DOHH2 (cell line): ENCODE measurements around the gene KCNIP2.

Experiments
- EZH2phosphoT487 ChIP-seq: fragments of 200-600 bp; sonication (generic); IDR thresholded peaks from 2 replicates; pipeline ENCODE4 v1.6.1; 2017; ENCODE audit warnings: borderline replicate concordance, mild to moderate bottlenecking, antibody characterized with exemption, low read length, moderate library complexity, mixed read lengths
- TF ChIP-seq, protein P1 (sequence below): fragments of 200-600 bp; sonication (generic); IDR thresholded peaks from one replicate; pipeline ENCODE4 v1.5.1; 2014; ENCODE audit warnings: antibody characterized with exemption, mild to moderate bottlenecking, low read depth, low read length; ENCODE audit not compliant: poor library complexity, severe bottlenecking

- TF ChIP-seq, protein P1, sequence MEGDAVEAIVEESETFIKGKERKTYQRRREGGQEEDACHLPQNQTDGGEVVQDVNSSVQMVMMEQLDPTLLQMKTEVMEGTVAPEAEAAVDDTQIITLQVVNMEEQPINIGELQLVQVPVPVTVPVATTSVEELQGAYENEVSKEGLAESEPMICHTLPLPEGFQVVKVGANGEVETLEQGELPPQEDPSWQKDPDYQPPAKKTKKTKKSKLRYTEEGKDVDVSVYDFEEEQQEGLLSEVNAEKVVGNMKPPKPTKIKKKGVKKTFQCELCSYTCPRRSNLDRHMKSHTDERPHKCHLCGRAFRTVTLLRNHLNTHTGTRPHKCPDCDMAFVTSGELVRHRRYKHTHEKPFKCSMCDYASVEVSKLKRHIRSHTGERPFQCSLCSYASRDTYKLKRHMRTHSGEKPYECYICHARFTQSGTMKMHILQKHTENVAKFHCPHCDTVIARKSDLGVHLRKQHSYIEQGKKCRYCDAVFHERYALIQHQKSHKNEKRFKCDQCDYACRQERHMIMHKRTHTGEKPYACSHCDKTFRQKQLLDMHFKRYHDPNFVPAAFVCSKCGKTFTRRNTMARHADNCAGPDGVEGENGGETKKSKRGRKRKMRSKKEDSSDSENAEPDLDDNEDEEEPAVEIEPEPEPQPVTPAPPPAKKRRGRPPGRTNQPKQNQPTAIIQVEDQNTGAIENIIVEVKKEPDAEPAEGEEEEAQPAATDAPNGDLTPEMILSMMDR, result no peak
- no peak for TF ChIP-seq EZH2phosphoT487
Observed at GRCh38 chr10:101874252-101874651, 30.7 kb upstream of the KCNIP2 start.
